ENCODE data around the gene APOB.
A peak's percentile ranks its signal among the peaks of the same experiment; 100 is the strongest.

APOB gene

GRCh38 chr2:20989404-20989803, 54.5 kb downstream of the APOB start:
- peaks cover 4% of the 10 kb centered on the region for H3K27me3 ChIP-seq (ENCODE audit: insufficient read depth, low read length, poor library complexity)
- no peak overlapping the region for H2AFZ ChIP-seq (ENCODE audit: low read depth, low read length)
- ATAC-seq (ENCODE audit: insufficient read depth, low read depth), result peak; percentile 44; the same call in 1 of the 3 replicates
- no peaks in the 10 kb centered on the region for H4K20me1 ChIP-seq (ENCODE audit: insufficient read depth, low read length)
- H3K4me2 ChIP-seq (ENCODE audit: insufficient read depth, low read length), result no peak overlapping the region
- no peaks in the 10 kb centered on the region for H3K79me2 ChIP-seq (ENCODE audit: insufficient read depth, low read length)
- H3K4me3 ChIP-seq (ENCODE audit: low read depth in 1 of 2, low read length in 2 of 2), result no peak overlapping the region
- H3K9me3 ChIP-seq (ENCODE audit: insufficient read depth, low read length, severe bottlenecking), result no peaks in the 10 kb centered on the region
- H3K27ac ChIP-seq (ENCODE audit: low read length), result no peak overlapping the region
- H3K9ac ChIP-seq (ENCODE audit: low read depth, low read length), result no peak overlapping the region
- no peak for DNase-seq
- no peak for TF ChIP-seq EZH2 (IDR thresholded peaks at IDR 0.05; ENCODE audit: borderline replicate concordance, low read depth, low read length, severe bottlenecking)
- no peaks in the 10 kb centered on the region for H3K36me3 ChIP-seq (ENCODE audit: insufficient read depth, low read length)
- H3K4me1 ChIP-seq (ENCODE audit: insufficient read depth, low read length), result no peaks in the 10 kb centered on the region

GRCh38 chr2:20988905-20989304, 55.0 kb downstream of the APOB start:
- Histone ChIP-seq H3K27me3 (ENCODE audit: insufficient read depth, low read length, poor library complexity) (peaks cover 4% of the 10 kb centered on the region), H2AFZ (ENCODE audit: low read depth, low read length) (no peak overlapping the region), H3K79me2 (ENCODE audit: insufficient read depth, low read length) (no peaks in the 10 kb centered on the region), H3K27ac (ENCODE audit: low read length) (no peak overlapping the region), H3K4me2 (ENCODE audit: insufficient read depth, low read length) (no peak overlapping the region), H3K36me3 (ENCODE audit: insufficient read depth, low read length) (no peaks in the 10 kb centered on the region), H3K4me1 (ENCODE audit: insufficient read depth, low read length) (no peaks in the 10 kb centered on the region), H3K9me3 (ENCODE audit: insufficient read depth, low read length, severe bottlenecking) (no peaks in the 10 kb centered on the region), H3K4me3 (ENCODE audit: low read depth in 1 of 2, low read length in 2 of 2) (no peak overlapping the region), H3K9ac (ENCODE audit: low read depth, low read length) (no peak overlapping the region), H4K20me1 (ENCODE audit: insufficient read depth, low read length) (no peaks in the 10 kb centered on the region)
- TF ChIP-seq CTCF (IDR thresholded peaks at IDR 0.05; ENCODE audit: borderline replicate concordance, extremely low read depth, low read length, poor library complexity, severe bottlenecking) (no peak), EZH2 (IDR thresholded peaks at IDR 0.05; ENCODE audit: borderline replicate concordance, low read depth, low read length, severe bottlenecking) (no peak)
- ATAC-seq (ENCODE audit: insufficient read depth, low read depth) (no peak), DNase-seq (no peak)

- ATAC-seq (ENCODE audit: insufficient read depth, low read depth), result no peak
Observed at GRCh38 chr2:20986024-20986939, 57.6 kb downstream of the APOB start.

More at GRCh38 chr2:20986024-20986939, 57.6 kb downstream of the APOB start:
- Histone ChIP-seq H2AFZ (ENCODE audit: low read depth, low read length) (no peak overlapping the region), H3K4me2 (ENCODE audit: insufficient read depth, low read length) (no peak overlapping the region), H3K9ac (ENCODE audit: low read depth, low read length) (no peak overlapping the region), H3K9me3 (ENCODE audit: insufficient read depth, low read length, severe bottlenecking) (no peaks in the 10 kb centered on the region), H3K36me3 (ENCODE audit: insufficient read depth, low read length) (no peaks in the 10 kb centered on the region), H4K20me1 (ENCODE audit: insufficient read depth, low read length) (no peaks in the 10 kb centered on the region), H3K4me1 (ENCODE audit: insufficient read depth, low read length) (no peaks in the 10 kb centered on the region), H3K79me2 (ENCODE audit: insufficient read depth, low read length) (no peaks in the 10 kb centered on the region), H3K27me3 (ENCODE audit: insufficient read depth, low read length, poor library complexity) (peaks cover 4% of the 10 kb centered on the region), H3K27ac (ENCODE audit: low read length) (no peak overlapping the region), H3K4me3 (ENCODE audit: low read depth in 1 of 2, low read length in 2 of 2) (no peak overlapping the region)
- no peak for DNase-seq
- TF ChIP-seq EZH2 (IDR thresholded peaks at IDR 0.05; ENCODE audit: borderline replicate concordance, low read depth, low read length, severe bottlenecking) (no peak), CTCF (IDR thresholded peaks at IDR 0.05; ENCODE audit: borderline replicate concordance, extremely low read depth, low read length, poor library complexity, severe bottlenecking) (no peak)

All from DND-41 (cell line).